Nephron progenitor cell (in vitro differentiated cells): ENCODE measurements around the gene ACVR1C.

Source experiments
- DNase-seq: peaks from one replicate; pipeline ENCODE4 v3.0.0; 2021
- H3K27ac Mint-ChIP-seq: 2 replicates; pipeline ENCODE4 v1.8.0; 2021; ENCODE audit warnings: mild to moderate bottlenecking, moderate library complexity, mixed read lengths
- H3K27me3 Mint-ChIP-seq: 2 replicates; pipeline ENCODE4 v1.8.0; 2021; ENCODE audit warnings: mild to moderate bottlenecking, low read depth, mixed read lengths; ENCODE audit not compliant: poor library complexity
- H3K36me3 Mint-ChIP-seq: 2 replicates; pipeline ENCODE4 v1.8.0; 2021; ENCODE audit warnings: low read depth, mixed read lengths
- H3K4me1 Mint-ChIP-seq: 2 replicates; pipeline ENCODE4 v1.8.0; 2021; ENCODE audit warnings: mixed read lengths
- H3K4me3 Mint-ChIP-seq: 2 replicates; pipeline ENCODE4 v1.8.0; 2021; ENCODE audit warnings: mild to moderate bottlenecking, moderate library complexity, mixed read lengths
- H3K9me3 Mint-ChIP-seq: 2 replicates; pipeline ENCODE4 v1.8.0; 2021; ENCODE audit warnings: mild to moderate bottlenecking, moderate library complexity, mixed read lengths
- TF ChIP-seq, protein P1 (sequence below): fragments of 200-600 bp; sonication (generic); IDR thresholded peaks from 2 replicates; pipeline ENCODE4 v1.5.0; 2021; ENCODE audit warnings: antibody characterized with exemption

Gene ACVR1C

DNA sequence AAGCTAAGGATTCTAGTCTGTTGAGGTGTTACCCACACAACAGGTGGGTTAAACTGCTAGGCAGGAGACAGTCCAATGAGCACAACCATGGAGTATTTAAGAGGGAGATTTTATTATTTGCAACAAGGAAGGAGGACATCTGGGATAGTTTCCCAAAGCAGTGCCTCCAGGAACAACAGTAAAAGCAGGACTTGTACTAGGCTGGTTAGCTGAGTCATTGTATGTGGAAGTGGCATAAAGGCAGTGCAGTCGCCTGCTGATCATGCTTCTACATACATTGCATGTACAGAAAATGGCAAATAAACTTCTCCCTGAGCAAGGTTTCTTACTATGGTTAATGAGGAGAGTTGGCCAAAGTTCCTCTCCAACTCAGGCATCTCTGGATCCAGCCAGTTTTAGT is 138.7 kb downstream of the ACVR1C start:
- Mint-ChIP-seq H3K4me1 (peaks cover 28% of the 10 kb centered on the region), H3K9me3 (no peaks in the 10 kb centered on the region), H3K27me3 (no peaks in the 10 kb centered on the region), H3K4me3 (no peak overlapping the region), H3K36me3 (no peaks in the 10 kb centered on the region), H3K27ac (no peak overlapping the region)
- TF ChIP-seq, protein P1, sequence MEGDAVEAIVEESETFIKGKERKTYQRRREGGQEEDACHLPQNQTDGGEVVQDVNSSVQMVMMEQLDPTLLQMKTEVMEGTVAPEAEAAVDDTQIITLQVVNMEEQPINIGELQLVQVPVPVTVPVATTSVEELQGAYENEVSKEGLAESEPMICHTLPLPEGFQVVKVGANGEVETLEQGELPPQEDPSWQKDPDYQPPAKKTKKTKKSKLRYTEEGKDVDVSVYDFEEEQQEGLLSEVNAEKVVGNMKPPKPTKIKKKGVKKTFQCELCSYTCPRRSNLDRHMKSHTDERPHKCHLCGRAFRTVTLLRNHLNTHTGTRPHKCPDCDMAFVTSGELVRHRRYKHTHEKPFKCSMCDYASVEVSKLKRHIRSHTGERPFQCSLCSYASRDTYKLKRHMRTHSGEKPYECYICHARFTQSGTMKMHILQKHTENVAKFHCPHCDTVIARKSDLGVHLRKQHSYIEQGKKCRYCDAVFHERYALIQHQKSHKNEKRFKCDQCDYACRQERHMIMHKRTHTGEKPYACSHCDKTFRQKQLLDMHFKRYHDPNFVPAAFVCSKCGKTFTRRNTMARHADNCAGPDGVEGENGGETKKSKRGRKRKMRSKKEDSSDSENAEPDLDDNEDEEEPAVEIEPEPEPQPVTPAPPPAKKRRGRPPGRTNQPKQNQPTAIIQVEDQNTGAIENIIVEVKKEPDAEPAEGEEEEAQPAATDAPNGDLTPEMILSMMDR = no peak
- no peak for DNase-seq

GRCh38 chr2:157488877-157489276 is 139.8 kb downstream of the ACVR1C start:
- no peak overlapping the region for H3K27ac Mint-ChIP-seq
- H3K4me1 Mint-ChIP-seq = peaks cover 28% of the 10 kb centered on the region
- DNase-seq = no peak
- H3K4me3 Mint-ChIP-seq = no peak overlapping the region
- TF ChIP-seq, protein P1 = no peak
- H3K9me3 Mint-ChIP-seq = no peaks in the 10 kb centered on the region
- H3K36me3 Mint-ChIP-seq = no peaks in the 10 kb centered on the region
- no peaks in the 10 kb centered on the region for H3K27me3 Mint-ChIP-seq

- Mint-ChIP-seq H3K27ac (no peak overlapping the region), H3K4me3 (no peak overlapping the region), H3K4me1 (peaks cover 28% of the 10 kb centered on the region), H3K27me3 (no peaks in the 10 kb centered on the region), H3K9me3 (no peaks in the 10 kb centered on the region), H3K36me3 (no peaks in the 10 kb centered on the region)
- no peak for DNase-seq
- TF ChIP-seq, protein P1 = no peak
Measured at GRCh38 chr2:157487747-157488146, 140.9 kb downstream of the ACVR1C start.

DNA sequence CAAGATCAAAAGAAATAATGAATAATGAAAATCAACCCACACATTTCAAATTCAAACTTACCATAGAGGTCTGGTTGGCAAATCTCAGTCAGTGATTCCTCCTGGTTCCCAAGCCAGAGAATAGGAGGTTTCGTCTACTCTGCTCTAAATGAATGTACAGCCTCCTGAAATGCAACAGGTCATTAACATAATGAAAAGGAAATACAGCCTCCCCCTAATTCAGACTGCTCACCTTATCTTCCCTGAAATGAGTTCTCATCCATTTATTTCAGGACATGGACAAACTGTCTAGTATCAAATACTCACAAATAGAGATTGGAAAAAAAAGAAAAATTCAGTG is 141.4 kb downstream of the ACVR1C start:
- Mint-ChIP-seq H3K36me3 (no peaks in the 10 kb centered on the region), H3K27ac (no peak overlapping the region), H3K27me3 (no peaks in the 10 kb centered on the region), H3K4me3 (no peak overlapping the region), H3K9me3 (no peaks in the 10 kb centered on the region), H3K4me1 (peaks cover 28% of the 10 kb centered on the region)
- TF ChIP-seq, protein P1 = no peak
- no peak for DNase-seq

- no peak for DNase-seq
- Mint-ChIP-seq H3K4me3 (no peak overlapping the region), H3K27ac (no peak overlapping the region), H3K36me3 (no peaks in the 10 kb centered on the region), H3K9me3 (no peaks in the 10 kb centered on the region), H3K4me1 (peaks cover 28% of the 10 kb centered on the region), H3K27me3 (no peaks in the 10 kb centered on the region)
- TF ChIP-seq, protein P1 = no peak
Measured at GRCh38 chr2:157486596-157487270, 141.9 kb downstream of the ACVR1C start.
